Activated CD4-positive, alpha-beta T cell treated with anti-CD3 and anti-CD28 coated beads for 4 hours (primary cell): ENCODE results near the gene NPIPB2.
"Not testable (repeated sequence)": the region's sequence is repeated elsewhere in the genome, so short reads cannot be mapped to it uniquely, and the experiment has no call there.

Experiments
- DNase-seq, 2 donors: peaks; one replicate each; pipeline ENCODE4 v3.0.0-alpha.2; 2020

The NPIPB2 gene

GRCh38 chr16:11941945-11942344 is at the start of gene NPIPB2:
TSS of gene NPIPB2 (minus strand) at chr16:11942045. CDS start at chr16:11942045, 0 bp downstream.
- DNase-seq = not testable (repeated sequence)

GRCh38 chr16:11990702-11991390 is 49.0 kb upstream of the NPIPB2 start:
- no peak for DNase-seq

- DNase-seq = no peak
Measured at GRCh38 chr16:11988258-11988978, 46.6 kb upstream of the NPIPB2 start.

- no peak for DNase-seq
Measured at GRCh38 chr16:11986521-11987057, 44.7 kb upstream of the NPIPB2 start.

GRCh38 chr16:11985250-11985649 is 43.4 kb upstream of the NPIPB2 start:
- DNase-seq = no peak

GRCh38 chr16:11980136-11980844 is 38.4 kb upstream of the NPIPB2 start:
- DNase-seq = no peak

GRCh38 chr16:11979013-11979672 is 37.3 kb upstream of the NPIPB2 start:
- no peak for DNase-seq

- no peak for DNase-seq
Measured at GRCh38 chr16:11978080-11978479, 36.2 kb upstream of the NPIPB2 start.

GRCh38 chr16:11977376-11978041 is 35.7 kb upstream of the NPIPB2 start:
- DNase-seq = no peak

GRCh38 chr16:11976850-11977375 is 35.1 kb upstream of the NPIPB2 start:
- no peak for DNase-seq

- DNase-seq = no peak
Measured at GRCh38 chr16:11973070-11973469, 31.2 kb upstream of the NPIPB2 start.

GRCh38 chr16:11972128-11972527 is 30.3 kb upstream of the NPIPB2 start:
- DNase-seq = no peak

- not testable (repeated sequence) for DNase-seq
Measured at GRCh38 chr16:11970292-11970691, 28.4 kb upstream of the NPIPB2 start.

GRCh38 chr16:11968577-11968976 is 26.7 kb upstream of the NPIPB2 start:
- no peak for DNase-seq

GRCh38 chr16:11967195-11967911 is 25.5 kb upstream of the NPIPB2 start:
- no peak for DNase-seq

- no peak for DNase-seq
Measured at GRCh38 chr16:11966173-11966572, 24.3 kb upstream of the NPIPB2 start.

- DNase-seq = no peak
Measured at GRCh38 chr16:11964761-11965551, 23.1 kb upstream of the NPIPB2 start, which contains the start of gene TNFRSF17. TSS of gene TNFRSF17 (plus strand) at chr16:11965210. CDS start at chr16:11965325, 115 bp downstream.

GRCh38 chr16:11963706-11964105 is 21.9 kb upstream of the NPIPB2 start:
- no peak for DNase-seq

- DNase-seq = not testable (repeated sequence)
Measured at GRCh38 chr16:11962978-11963377, 21.1 kb upstream of the NPIPB2 start.

- not testable (repeated sequence) for DNase-seq
Measured at GRCh38 chr16:11962457-11962856, 20.6 kb upstream of the NPIPB2 start.
